Peyer's patch (tissue), 4 donors: Measurements from ENCODE around the gene NRG3.

ENCODE experiments used
- POLR2A ChIP-seq, 2 donors: fragments of 450-650 bp; IDR thresholded peaks; one replicate each; pipeline ENCODE4 v1.5.1; 2017; ENCODE audit warnings: antibody characterized with exemption in 2 of 2, mild to moderate bottlenecking in 2 of 2, moderate library complexity in 2 of 2
- TF ChIP-seq, protein P1 (sequence below), 6 experiments: fragments of 450-650 bp in 4 of 6; fragments of 200-600 bp in 2 of 6; sonication (generic) in 1 of 6; IDR thresholded peaks; one replicate each; pipeline ENCODE4 v1.5.1; 2017 to 2019; ENCODE audit warnings: antibody characterized with exemption in 6 of 6, mild to moderate bottlenecking in 3 of 6, moderate library complexity in 1 of 6

DNA sequence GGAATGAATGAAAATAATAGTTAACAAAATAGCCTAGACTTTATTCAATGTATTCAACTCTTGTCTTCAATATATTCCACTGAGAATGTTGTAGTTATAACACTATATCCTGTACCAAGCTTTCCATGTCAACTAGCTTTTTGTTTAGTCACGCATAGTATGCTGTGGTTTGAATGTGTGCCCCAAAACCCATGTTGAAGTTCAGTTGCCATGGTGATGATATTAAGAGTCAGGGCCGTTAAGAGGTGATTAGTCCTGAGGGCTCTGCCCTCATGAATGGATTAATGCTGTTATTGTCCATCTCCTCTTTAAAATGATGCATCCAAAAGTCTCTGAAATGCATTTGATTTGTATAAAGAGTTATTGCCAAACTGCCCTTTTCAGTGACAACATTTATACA, 887.6 kb downstream of the NRG3 start:
- TF ChIP-seq, protein P1, sequence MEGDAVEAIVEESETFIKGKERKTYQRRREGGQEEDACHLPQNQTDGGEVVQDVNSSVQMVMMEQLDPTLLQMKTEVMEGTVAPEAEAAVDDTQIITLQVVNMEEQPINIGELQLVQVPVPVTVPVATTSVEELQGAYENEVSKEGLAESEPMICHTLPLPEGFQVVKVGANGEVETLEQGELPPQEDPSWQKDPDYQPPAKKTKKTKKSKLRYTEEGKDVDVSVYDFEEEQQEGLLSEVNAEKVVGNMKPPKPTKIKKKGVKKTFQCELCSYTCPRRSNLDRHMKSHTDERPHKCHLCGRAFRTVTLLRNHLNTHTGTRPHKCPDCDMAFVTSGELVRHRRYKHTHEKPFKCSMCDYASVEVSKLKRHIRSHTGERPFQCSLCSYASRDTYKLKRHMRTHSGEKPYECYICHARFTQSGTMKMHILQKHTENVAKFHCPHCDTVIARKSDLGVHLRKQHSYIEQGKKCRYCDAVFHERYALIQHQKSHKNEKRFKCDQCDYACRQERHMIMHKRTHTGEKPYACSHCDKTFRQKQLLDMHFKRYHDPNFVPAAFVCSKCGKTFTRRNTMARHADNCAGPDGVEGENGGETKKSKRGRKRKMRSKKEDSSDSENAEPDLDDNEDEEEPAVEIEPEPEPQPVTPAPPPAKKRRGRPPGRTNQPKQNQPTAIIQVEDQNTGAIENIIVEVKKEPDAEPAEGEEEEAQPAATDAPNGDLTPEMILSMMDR (IDR thresholded peaks at IDR 0.05) = no peak
- no peak for TF ChIP-seq POLR2A (IDR thresholded peaks at IDR 0.05)
